Forelimb muscle (tissue), 1 donor: ENCODE data around the gene KRTAP5-1. TPM values are rescaled to one million over a fixed set of nuclear protein-coding genes. Genes with fewer than 3 reads are reported as not detected.
"Not testable (repeated sequence)": the region's sequence is repeated elsewhere in the genome, so short reads cannot be mapped to it uniquely, and the experiment has no call there.

Experiments
- DNase-seq: peaks from one replicate; pipeline ENCODE4 v3.0.0-alpha.2; 2013; ENCODE audit warnings: low read depth
- polyA plus RNA-seq: library from polyadenylated mRNA; unstranded; fragments of 120-200 nt; gene quantifications from one replicate; pipeline ENCODE4 v1.2.1, GENCODE V29; 2013; ENCODE audit not compliant: insufficient read length

KRTAP5-1 gene
- polyA plus RNA-seq, 1 donor, result 2.5 TPM

DNA sequence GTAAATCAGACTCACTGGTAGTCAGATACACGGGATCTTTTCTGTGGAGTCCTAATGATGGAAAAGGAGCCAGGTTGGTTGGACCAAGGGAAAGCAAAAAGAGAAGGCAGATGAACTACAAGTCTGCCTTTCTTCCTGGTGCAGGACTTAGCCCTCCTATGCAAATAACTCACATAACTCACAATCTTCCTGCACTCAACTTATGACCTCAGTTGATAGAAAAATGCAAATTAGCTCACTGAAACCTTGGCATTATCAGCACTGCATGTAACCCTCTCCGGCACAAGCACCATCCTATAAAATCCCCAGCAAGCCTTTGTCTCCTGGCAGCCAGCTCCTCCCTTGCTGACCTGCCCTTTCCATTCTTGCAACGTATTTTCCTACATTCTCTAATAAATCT, 16.6 kb upstream of the KRTAP5-1 start:
- DNase-seq, result not testable (repeated sequence)

DNA sequence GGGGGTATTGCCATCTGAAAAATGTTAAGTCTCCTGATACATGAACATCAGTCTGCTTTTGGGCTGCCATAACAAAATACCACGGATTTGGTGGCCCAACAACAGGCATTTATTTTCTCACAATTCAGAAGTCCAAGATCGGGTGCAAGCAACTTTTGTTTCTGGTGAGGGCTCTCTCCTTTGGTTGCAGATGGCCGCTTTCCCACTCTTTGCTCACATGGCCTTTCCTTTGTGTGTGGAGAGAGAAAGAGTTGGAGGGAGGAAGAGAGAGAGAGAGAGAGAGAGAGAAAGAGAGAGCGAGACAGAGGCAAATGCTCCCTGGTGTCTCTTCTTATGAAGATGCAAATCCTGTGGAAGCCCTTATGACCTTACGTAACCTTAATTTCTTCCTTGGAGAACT, 15.5 kb upstream of the KRTAP5-1 start:
- no peak for DNase-seq

DNA sequence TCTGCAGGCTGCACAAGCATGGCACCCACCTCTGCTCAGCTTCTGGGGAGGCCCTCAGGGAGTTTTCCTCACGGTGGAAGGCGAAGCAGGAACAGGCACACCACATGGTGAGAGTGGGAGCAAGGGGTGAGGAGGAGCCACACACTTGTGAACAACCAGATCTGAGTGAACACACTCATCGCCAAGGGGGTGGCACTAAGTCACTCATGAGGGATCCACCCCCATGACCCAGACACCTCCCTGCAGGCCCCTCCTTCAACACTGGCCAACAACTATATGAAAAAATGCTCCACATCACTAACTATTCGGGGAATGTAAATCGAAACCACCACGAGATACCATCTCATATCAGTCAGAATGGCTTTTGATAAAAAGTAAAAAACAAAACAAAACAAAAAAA, 13.7 kb upstream of the KRTAP5-1 start:
- no peak for DNase-seq

DNA sequence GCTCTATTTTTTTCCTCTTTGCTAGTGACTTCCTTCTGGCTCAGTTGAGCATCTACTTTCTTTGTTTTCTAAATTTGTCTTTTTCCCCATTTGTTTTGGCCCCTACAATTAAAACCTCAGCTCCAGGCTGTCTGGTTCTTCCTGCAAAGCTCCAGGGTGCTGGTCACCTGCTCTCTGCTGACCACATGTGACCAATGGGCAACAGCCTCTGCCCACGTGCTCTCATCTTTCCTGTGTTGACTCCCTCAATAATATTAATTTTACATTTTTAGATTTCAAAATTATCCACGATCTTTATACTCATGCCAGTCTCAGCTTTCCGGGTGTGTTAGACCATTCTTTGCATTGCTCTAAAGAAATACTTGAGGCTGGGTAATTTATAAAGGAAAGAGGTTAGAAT, 13.3 kb upstream of the KRTAP5-1 start:
- DNase-seq, result not testable (repeated sequence)

DNA sequence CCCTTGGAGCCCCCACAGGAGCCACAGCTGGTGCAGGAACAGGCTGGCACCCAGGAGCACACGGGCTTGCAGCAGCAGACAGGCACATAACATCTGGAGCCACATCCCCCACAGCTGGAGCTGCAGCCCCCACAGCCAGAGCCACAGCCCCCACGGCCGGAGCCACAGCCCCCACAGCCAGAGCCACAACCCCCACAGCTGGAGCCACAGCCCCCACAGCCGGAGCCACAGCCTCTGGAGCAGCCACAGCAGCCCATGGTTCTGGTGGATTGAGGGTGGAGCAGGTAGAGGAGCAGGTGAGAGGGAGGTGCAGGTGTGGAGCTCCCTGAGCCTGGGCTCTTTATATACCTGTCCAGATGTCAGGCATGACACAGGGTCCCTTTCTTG, 12.9 kb upstream of the KRTAP5-1 start, which contains the start of gene KRTAP5-2:
Gene KRTAP5-2, minus strand, starts transcription at position 301 of the 387 bp plus-strand sequence. Its CDS starts 44 bp downstream, at position 257.
- no peak for DNase-seq

DNA sequence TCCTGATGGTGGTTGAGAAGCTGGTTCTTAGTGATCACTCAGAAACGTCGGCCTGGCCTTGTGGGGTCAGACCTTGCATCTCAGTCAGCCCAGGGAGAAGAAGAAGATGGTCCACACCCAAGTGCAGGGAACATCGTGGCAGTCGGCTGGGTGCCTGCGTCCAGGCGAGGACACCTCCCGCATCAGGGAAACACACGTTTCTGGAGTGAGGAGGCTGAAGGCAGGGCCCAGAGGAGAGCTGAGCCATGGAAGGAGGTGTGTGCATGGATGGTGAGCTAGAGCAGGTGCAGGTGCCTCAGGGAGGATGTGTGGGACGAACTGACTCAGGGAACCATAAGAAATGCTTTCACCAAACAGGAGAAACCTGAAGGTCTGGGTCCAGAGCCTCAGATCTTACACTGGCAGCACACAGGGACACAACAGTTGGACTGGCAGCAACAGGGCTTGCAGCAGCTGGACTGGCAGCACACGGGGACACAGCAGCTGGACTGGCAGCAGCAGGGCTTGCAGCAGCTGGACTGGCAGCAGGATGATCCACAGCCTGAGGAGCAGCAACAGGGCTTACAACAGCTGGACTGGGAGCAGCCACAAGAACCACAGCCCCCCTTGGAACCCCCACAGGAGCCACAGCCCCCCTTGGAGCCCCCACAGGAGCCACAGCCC, 12.4 kb upstream of the KRTAP5-1 start:
- no peak for DNase-seq

DNA sequence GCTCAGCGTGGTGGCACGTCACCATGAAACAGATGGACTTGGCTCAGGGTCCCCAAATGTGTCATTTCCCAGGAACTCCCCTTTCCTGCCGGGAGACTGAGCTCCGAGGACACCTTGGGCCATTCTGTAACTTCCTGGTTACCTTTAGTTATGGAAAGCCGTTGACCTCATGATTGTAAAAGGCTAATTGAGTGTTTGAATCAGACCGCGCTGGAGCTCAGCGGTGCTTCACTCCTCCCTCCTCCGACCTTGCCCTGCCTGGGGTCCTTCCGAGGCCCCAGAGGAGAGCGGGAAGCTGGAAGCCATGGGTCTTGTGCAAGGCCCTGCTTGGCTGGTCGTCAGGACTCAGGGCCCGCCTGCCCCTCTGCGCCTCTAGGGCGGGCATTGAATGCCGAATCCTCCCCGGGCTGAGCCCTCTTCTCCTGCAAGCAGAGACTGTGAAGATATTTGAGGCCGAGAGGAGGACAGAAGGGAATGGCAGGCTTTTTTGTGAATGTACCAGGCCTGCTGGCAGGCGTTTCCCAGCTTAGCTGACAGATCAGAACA, 11.6 kb upstream of the KRTAP5-1 start:
- DNase-seq, result not testable (repeated sequence)

DNA sequence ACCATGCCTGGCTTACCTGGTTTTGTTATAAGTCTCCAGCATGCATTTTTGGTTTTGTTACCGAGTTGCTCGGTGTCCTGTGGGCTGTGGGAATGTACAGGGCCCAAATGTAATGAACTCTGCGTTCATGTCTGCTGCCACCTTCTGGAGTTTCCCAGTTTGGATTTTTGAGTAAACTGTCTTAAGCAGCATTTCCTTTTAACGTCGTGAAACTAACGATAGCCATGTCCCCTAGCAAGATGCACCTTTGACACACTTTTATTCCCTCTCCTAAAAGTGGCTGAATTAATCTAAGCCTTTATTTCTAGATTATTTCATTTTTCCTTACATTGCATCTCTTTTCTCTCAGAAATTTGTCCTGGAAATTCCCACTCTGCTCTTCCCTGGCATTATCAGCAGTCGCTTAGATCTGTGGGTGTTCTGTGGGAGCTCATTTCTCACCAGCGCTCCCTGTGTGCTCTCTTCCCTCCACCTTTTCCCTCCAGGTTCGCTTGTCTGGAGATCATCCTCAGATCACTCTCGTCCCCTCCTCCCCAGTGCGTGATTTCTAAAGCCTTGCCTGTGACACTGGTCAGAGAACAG, 11.0 kb upstream of the KRTAP5-1 start:
- DNase-seq, result not testable (repeated sequence)

DNA sequence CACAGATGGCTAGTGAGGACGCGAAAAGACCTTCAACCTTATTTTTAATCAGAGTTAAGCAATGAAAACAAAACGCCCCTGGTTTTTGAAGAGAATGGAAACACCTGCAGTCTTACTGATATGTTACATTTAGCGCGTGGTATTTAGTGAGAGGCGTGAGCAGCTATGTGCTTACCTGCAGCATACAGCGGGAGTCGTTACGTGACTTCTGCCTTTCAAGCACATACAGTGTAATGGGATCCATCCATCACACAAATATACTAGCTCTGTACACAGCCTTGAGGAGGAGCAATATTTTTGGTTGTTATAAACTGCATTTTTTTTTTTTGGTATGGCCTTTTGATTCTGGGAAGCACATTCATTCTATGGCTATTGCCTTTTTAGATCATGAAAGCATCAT, 7.5 kb upstream of the KRTAP5-1 start:
- DNase-seq, result no peak

DNA sequence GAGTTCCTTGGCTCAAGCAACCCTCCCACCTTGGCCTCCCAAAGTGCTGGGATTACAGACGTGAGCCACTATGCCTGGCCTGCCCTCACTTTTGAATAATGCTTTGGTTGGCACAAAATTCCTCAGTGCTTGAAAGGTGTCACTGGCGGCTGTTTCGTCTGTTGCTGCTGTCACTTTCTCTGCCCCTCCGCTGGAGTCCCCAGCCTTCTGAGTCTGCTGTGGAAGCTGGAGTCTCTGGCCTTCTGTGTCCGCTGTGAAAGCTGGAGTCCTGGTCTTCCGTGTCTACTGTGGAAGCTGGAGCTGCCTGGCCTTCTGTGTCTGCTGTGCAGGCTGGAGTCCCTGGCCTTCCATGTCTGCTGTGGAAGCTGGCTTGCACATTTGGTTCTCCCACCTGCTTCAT, 4.9 kb upstream of the KRTAP5-1 start:
- DNase-seq, result no peak

DNA sequence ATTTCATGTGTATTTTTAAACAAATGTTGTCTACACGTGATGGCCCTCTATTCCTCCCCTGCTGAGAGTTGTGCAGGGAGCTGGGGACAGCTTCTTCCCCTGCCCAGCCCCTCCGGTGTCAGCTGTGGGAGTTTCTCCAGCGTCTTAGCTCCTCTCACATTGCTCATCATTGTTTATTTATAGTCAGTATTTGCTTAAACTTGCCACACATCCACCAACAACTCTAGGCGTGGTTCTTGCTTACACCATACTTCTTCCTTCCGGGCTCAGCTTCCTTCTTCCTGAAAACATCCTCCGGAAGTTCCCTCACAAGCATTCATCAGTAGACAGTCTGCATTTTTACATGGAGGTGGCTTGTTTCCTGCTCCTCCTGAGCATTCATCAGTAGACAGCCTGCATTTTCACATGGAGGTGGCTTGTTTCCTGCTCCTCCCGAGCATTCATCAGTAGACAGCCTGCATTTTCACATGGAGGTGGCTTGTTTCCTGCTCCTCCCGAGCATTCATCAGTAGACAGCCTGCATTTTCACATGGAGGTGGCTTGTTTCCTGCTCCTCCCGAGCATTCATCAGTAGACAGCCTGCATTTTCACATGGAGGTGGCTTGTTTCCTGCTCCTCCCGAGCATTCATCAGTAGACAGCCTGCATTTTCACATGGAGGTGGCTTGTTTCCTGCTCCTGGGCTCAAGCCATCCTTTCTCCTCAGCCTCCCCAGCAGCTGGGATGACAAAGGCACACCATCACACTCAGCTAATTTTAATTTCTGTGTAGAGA, 4.3 kb upstream of the KRTAP5-1 start:
- DNase-seq, result not testable (repeated sequence)

DNA sequence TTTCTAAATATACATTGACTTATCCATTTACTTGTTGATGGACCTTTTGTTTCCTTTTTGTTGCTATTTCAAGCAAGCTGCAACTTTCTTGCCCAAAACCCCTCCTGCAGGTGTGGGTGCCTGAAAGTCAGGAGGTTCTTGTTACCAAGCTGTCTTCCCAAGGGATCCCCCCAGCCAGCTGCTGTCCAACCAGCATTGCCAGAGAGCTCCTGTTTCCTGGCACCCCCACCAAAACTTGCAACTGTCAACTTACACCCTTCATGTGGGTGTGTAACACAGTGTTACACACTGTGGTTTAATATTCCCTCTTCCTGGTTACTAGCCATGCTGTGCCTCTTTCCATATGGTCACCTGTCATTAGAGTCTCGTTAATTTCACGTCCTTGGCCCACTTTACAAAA, 1.6 kb upstream of the KRTAP5-1 start:
- DNase-seq, result no peak

DNA sequence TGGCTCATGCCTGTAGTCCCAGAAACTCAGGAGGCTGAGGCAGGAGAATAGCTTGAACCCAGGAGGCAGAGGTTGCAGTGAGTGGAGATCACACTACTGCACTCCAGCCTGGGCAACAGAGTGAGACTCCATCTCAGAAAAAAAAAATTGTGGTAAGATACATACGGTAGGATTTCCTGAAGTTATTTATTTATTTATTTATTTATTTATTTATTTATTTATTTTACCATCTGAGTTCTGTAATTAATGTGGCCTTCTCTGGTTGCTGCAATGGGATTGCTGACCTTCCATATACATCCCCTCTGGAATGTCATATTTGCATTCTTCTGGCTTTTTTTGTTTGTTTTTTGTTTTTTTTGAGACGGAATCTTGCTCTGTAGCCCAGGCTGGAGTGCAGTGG, 2.2 kb downstream of the KRTAP5-1 start:
- DNase-seq, result not testable (repeated sequence)

DNA sequence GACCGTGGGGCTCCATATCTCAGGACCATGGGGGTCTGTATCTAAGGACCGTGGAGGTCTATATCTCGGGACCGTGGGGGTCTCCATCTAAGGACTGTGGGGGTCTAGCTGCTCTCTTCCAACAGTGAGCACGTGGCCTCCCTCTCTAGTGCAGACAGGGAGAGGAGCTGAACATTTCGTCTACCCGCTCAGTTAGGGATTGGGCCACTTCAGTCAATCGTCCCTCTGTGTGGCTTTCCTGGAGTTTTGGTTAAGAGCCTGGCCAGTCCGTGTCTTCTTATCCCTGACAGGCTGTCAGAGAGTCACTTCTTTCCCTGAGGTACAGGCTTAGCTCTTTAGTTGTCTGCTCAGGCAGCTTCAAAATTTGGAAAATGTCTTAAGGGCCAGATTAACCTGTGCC, 3.1 kb downstream of the KRTAP5-1 start:
- no peak for DNase-seq

DNA sequence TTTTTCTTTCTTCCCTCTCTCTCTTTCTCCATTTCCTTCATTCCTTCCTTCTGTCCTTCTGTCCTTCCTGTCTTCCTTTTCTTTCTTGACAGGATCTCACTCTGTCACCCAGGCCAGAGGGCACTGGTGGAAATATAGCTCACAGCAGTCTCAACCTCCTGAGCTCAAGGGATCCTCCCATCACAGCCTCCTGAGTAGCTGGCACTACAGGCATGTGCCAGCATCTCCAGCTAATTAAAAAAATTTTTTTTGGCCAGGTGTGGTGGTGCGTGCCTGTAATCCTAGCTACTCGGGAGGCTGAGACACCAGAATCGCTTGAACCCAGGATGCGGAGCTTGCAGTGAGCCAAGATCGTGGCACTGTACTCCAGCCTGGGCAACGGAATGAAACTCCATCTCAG, 8.3 kb downstream of the KRTAP5-1 start:
- DNase-seq, result no peak

DNA sequence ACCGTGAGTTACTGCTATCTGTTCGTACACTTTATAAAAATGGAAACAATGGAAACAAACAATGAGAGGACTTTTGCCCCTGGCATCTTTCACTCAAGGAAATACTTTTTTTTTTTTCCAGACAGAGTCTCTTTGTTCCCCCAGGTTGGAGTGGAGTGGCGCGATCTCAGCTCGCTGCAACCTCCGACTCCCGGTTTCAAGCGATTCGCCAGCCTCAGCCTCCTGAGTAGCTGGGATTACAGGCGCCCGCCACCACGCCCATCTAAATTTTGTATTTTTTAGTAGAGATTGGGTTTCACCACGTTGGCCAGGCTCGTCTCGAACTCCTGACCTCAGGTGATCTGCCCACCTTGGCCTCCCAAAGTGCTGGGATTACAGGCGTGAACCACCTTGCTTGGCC, 9.3 kb downstream of the KRTAP5-1 start:
- DNase-seq, result not testable (repeated sequence)

DNA sequence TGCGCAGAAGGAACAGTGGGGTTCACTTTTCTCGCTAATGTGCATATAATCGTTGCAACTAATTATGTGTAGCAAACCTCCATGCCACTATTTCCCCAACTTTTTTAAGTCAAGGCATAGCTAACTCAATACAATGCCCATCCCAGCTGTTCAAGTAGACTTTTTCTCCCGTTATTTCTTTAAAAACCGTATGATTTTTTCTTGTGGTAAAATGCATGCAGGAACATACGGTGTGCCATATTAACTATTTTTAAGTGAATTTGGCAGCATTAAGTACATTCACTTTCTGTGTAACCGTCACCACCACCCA, 10.2 kb downstream of the KRTAP5-1 start:
- no peak for DNase-seq

DNA sequence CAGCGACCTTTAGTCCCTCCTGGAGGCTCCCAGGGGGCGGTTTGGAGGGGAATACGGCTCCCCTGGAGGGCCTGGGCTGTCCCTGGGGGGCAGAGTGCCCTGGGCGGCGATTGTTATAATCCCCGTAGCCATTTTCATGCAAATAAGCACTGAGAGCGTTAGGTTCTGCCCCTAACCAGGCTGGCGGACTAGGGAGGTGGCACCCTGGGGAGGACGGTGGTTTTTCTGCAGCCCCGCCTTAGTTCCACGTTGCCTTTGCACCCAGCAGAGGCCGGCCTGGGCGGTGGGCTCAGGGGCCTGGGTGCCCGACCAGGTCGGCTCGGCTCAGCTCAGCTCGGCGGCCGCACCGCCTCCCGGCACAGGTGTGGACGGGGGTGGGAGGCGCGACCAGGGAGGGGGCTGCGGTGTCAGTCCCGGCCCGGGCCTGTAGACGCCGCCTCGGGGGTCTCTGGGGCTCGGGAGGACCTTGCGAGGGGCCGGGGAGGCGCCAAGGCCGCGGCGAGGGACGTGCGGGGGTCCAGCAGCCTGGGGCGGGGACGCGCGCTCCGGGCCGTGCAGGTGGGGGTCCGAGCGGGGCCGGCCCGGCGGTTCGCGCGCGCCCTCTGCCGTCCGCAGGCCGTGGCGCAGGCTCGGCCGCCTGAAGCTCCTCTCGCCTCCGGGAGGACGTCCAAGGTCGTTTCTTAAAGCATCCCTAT, 10.7 kb downstream of the KRTAP5-1 start:
- DNase-seq, result no peak

DNA sequence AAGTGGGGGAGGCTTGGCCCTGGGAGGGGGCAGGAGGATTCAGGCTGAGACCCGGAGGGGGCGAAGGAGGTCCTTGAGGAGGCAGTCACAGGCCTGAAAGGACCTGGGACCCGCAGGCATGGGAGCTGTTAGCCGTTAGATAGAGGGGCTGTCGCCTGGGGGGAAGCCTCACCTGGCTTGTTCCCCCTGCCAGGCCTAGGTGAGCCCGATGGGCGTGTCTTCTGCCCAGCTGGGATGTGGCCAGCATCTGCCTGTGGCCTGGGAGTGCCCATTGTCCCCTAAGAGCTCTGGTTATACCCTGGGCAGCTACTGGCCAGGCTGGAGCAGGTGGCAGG, 11.2 kb downstream of the KRTAP5-1 start:
- no peak for DNase-seq

DNA sequence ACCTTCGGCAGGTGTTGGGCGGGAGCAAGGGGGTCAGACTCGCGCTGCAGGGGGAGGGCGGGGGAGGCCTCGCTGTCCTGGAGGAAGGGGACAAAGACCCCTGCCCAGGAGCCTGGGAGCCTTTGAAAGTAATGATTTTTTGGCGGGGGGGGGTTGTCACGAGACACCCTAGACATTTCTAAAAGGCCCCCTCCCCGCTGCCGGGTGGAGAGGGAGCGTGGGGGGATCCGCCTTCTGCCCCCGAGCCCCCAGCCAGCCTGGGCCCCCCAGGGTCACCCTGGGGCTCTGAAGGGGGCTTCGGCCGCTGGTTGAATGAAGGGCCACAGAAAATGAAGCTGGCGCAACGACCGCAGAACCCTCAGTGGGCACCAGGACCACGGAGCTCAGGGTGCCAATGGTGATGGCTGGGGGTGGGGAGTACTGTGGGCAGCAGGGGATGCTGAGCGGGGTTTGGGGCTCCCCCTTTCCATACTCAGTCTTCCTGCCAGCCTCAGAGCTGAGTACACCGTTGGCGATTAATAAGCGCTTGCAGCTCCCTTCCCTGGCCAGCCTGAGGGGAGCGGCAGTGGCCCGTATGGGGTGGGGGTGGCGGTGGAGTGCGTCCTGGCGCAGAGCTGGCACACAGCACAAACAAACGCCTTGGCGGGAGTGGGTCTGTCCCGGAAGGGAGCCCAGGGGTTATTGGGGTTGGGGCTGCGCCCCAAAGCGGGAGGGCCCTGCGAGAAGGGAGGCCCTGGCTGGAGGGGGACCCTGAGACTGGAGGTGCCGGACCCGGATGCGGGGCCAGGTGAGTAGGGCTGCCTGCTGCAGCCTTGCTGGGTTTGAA, 11.8 kb downstream of the KRTAP5-1 start:
- DNase-seq, result no peak
